Measurements from ENCODE around the gene GLYATL1.

Gene GLYATL1, protein sequence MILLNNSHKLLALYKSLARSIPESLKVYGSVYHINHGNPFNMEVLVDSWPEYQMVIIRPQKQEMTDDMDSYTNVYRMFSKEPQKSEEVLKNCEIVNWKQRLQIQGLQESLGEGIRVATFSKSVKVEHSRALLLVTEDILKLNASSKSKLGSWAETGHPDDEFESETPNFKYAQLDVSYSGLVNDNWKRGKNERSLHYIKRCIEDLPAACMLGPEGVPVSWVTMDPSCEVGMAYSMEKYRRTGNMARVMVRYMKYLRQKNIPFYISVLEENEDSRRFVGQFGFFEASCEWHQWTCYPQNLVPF

DNA sequence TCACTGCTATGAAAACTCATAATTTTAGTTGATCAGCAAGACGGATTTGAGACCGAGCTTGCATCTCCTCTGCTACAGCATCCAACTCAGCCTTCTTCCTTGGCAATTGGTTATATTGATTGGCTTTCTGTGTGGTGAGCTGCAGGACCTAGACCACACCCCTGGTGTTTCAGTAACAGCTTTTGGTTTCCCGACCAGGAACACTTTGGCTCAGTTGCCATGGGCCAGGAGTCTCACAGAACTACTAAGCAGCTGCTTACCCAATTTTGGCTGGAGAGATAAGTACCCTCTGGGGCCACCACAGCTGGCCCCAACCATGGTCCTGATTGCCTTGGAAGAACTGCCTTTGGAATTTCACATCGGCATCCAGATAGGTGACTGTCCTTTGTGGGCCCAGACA, at the start of gene GLYATL1:
GLYATL1 (plus strand) TSS at position 212 of the 400 bp plus-strand sequence. CDS start 7,600 bp downstream, outside the sequence.
- no peak for DNase-seq

DNA sequence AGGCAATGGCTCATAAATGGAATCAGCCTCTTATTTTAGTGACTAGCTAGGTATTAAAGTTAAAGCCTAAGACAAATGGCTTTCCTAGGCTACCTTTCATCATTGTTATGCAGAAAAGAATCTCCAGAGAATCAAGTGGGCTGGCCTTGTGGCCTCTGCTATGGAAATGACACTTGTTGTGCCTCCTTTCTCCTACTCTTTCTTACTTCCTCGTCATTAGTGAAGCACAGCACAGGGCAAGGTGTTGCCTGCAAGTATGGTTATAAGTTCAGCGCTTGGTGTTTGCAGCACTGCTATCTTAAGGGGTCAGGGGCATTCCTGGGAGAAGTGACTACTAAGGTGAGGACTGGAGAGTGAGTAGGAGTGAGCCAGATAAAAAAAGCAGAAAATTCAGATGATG, 45.4 kb upstream of the GLYATL1 start:
- no peak for DNase-seq

DNA sequence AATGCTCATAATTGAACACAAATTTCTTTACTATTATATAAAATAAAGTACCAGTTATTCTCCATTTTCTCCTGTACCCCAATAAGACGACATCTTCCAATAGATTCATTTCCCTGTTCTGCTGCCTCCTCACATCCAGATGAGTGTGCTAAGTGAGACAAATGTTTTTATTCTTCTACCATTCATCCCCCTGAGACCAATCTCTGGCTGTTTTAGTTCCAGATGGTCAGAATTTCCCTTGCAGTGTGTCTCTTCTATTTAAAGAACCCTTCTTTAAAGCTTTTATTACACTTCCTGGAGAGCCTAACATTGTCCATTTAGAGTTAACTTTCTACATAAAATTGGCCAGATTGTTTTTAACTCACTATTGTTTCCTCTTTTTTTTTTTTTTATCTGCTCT, 41.2 kb upstream of the GLYATL1 start:
- DNase-seq: no peak

DNA sequence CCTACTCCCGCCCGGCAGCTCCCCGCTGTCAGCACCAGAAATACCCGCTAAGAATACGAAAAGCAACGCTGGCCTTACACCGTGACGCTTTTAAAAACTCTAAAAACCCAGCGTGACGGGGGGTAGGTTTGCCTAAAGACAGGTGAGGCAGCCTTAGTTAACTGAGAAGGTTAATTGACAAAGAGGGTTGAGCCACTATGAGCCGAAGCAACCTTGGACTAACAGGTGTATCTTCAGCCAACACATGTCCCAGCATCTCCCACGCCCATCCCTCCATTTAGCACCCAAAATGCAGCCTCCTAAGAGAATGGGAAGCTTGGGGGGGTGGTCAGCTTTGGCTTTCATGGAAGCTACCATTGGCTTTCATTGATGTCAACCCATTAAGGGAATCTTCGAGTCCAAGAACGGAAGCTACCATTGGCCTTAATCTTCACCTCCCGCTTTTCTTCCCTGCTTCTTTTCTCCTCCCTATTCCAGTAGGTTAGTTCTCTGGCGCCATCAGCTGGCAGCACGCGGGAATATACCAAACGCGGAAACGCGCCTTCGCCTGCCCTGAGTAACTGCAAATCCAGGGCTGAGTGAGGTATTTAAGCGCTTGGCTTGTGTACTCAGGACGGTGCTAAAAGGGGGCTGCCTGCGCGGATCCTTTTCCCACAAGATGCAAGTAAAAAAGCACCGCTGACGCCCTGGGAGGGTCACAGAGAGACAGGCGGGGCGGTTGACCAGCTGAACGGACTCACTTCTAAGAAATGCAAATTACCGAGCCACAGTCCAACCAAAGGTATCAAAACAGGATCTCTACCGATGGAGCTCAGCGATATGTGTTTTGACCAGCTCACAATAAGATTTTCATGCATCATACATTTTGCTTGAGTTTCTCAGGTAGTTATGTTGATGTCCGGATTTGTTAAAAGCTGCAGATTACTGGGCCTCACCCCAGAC, 38.5 kb upstream of the GLYATL1 start:
- DNase-seq: no peak

DNA sequence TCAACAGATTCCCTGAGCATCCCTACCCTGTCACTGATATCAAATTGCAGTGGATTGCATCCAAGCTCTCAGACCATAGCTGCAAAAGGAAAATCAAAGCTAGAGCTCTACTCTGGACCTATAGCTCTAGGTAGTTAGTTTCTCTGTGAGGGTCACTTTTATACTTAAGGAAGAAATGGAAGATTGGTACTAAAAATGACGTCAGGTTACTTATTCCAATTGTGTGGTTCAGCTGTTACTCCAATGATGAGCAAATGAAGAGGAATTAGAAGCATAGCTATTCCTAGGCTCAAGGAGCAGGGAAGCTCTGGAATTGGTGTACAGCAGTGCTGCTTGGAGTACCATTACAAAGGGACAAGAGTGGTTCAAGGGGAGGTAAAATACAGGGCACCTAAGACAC, 36.4 kb upstream of the GLYATL1 start:
- no peak for DNase-seq

DNA sequence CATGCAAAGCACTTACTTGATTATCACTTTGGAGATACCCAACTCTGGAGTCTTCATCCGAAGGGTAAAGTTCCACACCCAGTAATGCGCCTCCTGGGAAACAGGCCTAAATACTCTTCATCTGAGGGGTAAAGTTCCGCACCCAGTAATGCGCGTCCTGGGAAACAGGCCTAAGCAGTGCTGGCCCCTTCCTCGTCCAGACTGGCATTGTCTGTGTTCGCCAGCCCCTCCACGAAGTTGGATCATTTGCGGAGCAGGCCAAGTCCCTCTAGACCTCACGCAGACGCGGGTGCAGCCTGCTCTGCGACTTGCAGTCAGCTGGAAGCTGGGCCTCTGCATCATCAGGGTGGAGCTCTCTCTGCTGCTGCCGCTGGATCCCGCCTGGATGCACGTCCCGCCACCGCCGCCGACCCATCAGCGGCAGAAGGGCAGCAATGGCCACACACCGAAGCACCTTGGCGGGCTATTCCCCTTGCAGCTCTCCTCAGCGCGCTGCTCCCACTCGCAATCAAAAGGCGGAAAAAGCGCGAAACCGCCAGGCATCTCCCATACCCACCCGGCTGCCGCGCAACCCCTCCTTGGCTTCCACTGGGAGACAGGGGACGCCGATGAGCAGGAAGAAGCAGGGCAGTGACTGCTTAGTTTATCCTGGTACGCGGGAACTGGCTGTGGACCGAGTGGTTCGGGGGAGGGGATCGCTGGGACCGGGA, 34.1 kb upstream of the GLYATL1 start:
- no peak for DNase-seq

DNA sequence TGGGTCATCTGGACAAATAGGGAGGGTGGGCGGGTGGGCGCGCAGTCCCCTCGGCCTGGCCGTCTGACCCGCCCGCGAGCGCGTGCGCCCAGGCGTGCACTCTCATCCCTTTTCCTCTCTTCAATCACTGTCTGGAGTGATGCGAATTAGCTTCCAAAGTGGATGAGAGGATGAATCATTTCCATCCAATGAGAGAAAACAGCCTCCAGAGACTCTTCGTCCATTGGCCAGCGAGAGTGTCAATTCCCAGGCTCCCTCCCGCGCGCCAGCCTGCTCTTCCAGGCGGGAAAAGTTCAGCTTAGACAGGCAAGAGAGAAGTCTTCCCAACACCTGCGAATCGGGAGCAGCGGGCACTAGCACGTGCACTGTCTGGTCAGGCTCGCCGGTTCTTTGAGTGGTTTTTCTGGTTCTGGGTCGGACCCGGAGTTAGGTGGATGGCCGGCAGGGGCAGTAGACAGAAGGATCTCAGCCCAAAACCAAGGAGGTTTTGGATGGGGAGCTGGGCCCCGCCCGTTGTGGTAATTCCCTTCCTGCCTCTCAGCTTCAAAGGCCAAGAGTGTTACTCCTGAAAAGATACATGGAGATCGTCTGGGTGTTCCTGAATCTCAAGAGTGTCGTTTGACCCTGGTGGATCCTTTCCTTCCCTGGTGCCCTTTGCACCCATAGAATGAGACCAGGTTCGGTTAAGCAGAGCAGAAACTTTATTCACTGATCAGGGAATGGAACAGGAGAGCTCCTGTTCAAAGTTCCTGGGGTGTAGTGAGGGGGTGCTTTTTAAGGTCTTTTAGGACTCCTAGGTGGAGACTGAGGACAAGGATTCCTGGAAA, 33.4 kb upstream of the GLYATL1 start:
- DNase-seq: no peak

DNA sequence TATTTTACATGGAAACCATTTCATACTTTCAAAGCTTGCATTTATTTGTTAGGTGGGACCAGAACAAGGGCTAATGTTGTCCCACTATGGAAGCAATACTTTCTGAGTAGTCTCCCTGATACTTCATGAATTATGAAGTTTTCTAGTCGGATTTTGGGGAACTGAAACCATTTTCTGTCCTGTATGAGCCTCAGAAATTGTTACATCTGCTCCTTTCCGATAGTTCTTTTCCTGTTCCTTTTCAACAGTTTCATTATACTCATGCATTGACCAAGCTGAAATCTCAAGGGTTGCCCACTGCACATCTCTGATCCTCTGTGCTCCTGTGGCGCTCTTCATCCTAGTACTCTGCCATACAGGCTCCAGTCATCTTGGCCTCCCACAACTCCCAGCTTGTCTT, 31.5 kb upstream of the GLYATL1 start:
- no peak for DNase-seq

DNA sequence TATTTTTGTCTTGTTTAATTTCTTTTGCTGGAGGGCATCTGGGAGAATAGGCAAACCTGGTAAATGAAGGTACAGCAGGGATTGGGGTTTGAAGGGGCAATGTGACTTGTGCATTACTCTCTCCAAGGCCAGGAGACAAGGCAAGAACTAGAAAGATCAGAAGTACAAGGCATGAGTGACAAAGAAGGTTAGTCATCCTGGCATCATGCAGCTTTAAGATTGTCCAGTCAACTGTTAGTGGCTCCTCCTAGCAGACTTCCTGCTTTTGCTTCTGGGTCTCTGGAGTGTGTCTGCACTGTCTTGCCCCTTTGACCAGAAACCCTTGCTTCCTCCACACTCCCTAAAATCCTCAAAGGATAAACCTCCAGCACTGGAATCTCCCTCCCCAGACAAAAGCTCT, 27.2 kb upstream of the GLYATL1 start:
- no peak for DNase-seq

DNA sequence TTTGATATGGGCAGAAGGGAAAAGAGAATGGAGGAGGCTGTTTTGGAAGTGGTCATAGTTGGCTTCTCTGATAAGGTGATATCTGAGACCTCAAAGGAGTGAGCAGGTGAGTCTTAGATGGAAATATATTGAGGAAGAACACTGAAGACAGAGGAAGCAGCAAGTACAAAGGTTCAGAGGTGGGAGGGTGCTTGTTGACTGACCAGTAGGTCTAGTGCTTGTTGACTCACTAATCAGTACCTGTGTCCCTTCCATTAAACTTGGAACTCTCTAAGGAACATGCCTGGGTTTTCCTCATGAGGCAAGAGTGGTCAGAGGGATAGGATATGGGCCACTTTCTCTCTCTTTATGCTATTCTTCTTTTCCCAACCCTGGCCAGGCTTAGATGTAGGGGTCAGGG, 25.6 kb upstream of the GLYATL1 start:
- no peak for DNase-seq

DNA sequence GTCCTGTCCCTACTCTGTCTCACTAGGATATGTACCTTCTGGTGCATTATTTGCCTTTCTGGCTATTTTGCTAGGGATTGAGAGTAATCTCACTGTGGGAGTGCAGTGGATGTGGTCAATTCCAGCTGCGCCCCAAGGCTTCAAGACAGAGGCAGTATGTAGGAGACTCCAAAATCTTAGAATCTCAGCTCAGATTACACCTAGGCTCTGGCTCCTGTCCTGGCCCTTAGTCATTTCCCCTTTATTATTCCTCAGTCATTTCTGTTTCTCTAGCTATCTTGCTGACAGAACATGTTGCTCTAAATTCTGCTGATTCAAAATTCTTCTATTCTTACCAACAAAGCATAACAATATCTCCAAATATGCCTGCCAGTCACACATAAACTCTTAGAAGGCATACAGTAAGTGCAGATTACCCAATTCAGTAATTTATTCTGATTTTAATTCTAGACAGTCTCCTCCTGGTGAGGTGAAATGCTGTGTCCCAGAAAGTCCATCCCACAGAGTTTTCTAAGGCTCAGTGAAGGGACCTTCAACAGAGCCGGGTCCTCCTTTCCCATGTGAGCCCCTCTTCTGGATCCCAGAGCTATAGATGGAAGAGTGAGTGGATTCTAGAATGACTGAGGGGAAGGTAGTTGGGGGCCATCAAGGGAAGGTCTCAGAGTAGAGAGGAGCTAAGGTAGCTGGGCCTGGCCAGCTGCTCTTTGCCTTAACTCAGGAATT, 24.3 kb upstream of the GLYATL1 start:
- DNase-seq: no peak

DNA sequence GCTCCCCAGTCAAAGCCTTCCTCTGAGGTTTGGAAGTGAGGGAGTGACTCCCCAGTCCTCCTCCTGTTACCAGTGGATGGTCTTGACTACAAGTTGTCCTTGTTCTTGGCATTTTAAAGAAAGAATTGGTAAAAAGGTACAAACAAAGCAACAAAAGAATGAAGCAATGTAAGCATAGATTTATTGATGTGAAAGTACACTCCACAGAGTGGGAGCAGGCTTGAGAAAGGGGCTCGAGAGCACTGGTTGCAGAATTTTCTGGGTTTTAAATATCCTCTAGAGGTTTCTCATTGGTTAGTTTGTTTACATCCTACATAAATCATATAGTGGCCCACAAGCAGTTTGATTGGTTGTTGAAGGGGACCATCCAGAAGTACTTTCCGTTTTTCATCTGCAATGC, 22.7 kb upstream of the GLYATL1 start:
- DNase-seq: no peak

DNA sequence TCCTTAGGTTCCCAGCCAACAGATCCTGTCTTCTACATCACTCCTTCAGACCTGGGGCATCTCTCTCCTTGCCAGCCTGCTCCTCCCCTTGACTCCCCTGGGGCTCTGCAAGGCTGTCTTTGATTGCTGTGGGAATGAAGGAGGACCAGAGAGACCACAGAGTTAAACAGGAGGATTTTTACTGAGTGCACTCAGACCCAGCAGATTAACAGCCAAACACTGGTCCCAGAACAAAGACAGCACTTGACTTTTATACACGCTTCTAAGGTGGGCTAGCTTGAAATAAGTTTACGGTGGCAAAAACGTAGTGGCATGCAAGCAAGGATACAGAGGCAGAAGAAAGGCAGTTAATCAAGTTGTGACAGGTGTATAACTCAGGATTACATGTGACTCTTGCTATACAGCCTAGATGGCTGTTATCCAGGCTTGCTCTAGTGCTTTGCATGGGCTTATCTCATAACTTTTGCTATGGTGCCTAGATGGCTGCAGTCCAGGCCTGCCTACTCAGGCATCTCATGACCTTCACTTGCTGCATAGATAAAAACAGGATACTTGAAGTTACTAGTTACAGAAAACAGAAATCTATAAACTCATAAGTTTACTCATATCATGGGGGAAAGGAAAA, 22.0 kb upstream of the GLYATL1 start:
- no peak for DNase-seq

DNA sequence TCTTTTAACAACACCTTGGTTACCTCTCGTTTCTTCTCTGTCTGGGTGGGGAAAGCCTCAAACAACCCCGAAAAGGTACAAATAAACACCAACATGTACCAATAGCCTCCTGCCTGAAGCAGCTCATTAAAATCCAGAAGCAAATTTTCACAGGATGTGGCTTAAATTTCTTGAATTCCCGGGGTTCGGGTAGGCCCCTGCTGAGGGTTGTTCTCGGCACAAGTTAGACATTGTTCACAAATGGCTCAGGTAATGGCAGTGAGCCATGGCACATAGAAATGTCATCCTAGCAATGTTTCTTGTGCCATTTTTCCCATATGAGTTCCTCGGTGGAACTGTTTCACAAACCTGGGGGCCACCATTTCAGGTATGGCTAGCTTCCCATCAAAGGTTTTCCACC, 19.7 kb upstream of the GLYATL1 start:
- no peak for DNase-seq

DNA sequence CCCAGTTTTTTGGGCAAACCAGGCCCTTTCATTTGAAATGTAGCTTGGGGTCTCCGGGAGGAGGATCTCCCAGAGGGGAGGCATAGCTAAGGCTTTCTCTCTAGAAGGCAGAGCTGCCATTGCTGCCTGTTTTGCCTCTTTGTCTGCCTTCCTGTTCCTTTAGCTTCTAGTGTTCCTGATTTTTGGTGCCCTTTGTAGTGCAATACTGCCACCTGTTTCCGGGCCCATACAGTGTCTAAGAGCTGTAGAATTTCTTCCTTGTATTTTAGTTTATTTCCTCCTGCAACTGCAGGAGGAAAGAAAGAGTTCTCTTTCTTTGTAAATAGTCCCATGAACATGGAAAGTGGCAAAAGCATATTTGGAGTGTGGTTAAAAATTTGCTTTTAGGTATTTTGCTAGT, 19.3 kb upstream of the GLYATL1 start:
- DNase-seq: no peak

DNA sequence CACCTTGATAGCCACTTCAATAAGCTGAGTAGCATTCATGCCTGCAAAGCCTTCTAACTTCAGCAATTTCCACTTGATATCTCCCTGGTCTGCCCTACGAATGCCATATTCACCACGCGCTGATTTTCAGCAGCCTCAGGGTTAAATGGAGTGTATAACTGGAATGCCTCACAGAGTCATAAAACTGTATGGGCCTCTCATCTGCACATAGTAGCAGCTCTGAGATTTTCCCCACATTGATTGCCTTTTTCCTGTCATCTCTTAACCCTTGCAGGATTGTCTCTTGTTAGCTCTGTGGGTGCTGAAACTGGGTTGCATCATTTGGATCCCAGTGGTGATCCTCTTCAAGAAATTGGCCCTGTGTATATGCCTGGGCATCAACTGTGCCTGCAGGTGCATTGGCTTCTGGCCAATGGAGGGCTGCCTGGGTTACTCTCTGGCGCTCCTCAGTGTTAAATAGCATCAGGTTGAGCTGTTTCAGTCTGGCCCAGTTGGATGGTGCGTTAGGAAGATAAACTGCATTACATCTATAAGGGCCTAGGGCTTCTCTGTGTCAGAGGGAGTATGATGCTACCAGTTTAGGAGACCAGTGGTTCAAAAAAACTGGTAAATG, 17.4 kb upstream of the GLYATL1 start:
- no peak for DNase-seq

DNA sequence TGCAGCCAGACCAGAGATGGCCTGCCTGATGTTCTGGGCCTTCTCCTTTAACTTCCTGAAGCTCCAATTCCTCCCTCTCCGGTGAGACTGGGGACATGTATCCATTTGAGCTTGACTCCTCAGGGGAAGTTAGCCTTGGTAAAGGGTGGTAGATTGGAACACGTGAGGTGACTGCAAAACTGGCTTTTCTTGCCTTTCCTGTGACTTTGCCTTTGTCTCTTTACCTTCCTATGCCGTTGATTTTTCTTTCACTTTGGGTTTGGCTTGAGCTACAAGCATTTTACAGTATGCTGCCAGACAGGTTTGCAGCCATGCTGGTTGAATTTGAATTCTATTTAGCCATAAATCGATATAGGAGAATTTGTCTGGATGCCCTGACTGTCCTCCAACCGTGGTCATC, 16.8 kb upstream of the GLYATL1 start:
- no peak for DNase-seq

DNA sequence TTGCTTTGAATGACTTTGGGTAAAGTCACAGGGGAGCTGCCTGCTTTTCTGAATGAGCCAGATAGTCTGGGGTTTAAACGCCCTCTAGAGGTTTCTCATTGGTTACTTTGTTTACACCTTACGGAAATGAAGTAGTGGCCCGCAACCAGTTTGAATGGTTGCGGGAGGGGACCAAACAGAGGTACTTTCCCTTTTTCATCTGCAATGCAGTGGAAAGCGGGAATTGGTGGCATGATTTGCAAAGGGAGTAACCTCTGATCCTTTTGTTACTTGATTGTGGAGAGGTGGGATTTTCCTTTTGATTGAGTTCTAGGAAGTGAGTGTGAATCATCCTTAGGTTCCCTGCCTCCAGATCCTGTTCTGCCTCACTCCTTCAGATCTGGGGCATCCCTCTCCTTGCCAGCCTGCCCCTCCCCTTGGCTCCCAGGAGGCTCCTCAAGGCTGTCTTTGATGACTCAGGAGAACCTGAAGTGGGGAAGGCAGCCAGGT, 15.9 kb upstream of the GLYATL1 start:
- no peak for DNase-seq

DNA sequence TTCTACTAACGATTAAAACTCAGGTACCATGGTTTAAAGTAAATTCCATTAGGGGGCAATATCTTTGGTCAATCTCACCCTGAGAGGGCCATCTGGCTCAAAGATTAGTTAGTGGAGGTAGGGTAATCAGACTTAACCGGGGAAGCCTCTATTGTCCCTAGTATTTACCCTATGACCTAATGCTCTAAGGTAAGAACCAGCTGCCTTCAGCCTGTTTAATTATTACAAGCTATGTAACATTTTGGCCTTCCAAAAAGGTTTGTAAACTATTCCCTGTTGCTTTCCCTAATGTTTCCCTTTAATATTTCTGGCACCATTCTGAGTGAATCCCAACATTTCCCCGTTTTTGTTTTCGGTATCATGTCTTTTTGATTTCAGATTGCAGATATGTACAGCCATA, 15.1 kb upstream of the GLYATL1 start:
- DNase-seq: no peak

DNA sequence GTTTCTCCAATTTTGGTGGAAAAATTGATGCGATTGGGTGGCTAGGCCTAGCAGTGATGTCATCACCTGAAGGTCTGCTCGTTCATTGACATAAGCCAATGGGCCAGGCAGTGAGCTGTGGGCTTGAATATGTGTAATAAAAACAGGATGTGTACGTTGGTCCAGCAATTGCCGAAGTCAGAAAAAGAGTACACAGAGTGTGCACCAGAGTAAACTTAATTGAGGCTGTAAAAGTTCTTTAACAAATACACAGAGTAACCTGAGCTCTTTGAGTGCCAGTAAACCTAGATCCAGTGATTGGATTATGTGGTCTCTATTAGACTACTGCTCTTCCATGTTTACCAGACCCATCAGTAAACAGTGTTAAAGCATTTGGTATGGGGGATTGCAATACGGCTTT, 13.0 kb upstream of the GLYATL1 start:
- DNase-seq: no peak

DNA sequence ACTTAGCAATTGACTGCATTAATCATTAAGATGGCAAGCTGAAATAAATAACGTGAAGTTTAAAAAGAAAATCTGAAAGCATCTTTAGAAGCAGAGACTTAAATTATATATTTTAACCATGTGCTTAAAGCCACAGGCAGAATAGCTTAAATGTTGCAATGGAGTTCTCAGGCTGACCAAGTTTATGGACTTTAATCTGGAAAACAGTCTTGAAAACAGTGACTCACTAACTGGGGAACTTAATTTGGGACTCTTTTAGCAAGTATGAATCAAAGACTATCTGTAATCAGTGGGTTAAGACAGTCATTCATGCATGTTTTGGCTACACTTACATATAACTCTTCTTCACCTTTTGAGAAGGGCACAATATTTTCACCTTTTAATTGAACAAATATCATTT, 12.6 kb upstream of the GLYATL1 start:
- DNase-seq: no peak
